ENCODE results near the gene RAB24.

The RAB24 gene

DNA sequence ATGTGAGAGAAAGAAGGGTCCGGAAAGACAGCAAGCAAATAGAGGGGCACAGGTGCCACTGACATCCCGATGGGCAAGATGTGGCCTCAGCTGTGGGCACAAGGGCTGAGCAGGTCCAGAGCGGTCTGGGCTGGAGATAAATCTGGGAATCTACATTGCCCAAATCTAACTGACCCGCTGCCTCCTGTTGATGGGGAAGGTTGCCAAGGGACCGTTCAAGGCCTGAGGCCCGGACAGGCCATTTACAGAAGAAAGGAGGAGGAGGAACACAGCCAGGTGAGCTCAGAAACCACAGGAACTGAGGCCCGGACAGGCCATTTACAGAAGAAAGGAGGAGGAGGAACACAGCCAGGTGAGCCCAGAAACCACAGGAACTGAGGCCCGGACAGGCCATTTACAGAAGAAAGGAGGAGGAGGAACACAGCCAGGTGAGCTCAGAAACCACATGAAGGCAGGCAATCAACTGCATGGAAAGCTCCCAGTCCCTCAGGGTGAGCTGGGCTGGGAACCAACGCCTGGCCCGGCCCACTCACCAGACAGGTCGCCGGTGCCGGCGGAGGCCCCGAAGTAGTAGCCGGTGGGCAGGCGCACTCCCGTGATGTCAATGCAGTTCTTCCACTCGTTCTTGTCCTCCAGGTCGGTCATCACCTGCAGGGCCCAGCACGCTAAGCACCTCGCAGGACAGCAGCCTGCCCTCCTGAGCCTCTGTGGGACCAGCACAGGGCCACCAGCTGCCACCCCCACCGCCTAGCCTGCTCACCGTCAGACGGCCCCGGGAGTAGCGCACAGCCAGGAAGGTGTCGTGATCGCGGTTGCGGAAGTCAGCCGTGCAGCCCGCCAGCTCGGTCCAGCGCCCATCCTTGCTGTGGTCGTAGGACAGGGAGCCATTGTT lies 33.3 kb upstream of the RAB24 start:
- no peak for DNase-seq (ENCODE audit: low read depth)
- H3K4me3 ChIP-seq (ENCODE audit: low read length) = no peak overlapping the region
- TF ChIP-seq, protein P1, sequence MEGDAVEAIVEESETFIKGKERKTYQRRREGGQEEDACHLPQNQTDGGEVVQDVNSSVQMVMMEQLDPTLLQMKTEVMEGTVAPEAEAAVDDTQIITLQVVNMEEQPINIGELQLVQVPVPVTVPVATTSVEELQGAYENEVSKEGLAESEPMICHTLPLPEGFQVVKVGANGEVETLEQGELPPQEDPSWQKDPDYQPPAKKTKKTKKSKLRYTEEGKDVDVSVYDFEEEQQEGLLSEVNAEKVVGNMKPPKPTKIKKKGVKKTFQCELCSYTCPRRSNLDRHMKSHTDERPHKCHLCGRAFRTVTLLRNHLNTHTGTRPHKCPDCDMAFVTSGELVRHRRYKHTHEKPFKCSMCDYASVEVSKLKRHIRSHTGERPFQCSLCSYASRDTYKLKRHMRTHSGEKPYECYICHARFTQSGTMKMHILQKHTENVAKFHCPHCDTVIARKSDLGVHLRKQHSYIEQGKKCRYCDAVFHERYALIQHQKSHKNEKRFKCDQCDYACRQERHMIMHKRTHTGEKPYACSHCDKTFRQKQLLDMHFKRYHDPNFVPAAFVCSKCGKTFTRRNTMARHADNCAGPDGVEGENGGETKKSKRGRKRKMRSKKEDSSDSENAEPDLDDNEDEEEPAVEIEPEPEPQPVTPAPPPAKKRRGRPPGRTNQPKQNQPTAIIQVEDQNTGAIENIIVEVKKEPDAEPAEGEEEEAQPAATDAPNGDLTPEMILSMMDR (conservative IDR thresholded peaks at IDR 0.05; ENCODE audit: low read depth, low read length) = no peak

DNA sequence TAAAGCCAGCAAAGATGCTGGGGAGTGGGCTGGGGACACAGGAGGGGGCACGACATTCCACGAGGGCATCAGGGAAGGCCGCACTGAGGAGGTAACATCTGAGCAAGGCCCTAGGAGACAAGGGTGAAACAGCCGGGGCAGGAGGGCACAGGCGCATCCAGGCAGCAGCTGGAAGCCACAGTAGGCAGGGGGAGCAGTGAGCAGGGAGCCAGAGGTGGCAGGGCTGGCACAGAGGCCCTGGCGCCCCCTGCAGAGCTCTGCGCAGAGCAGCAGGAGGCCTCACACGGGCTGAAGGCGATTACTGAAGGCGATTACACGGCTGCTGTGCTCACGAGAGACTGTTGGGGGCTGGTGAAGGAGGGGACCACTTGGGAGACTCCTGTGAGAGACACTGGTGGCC lies 32.6 kb upstream of the RAB24 start:
- DNase-seq (ENCODE audit: low read depth) = no peak
- no peak overlapping the region for H3K4me3 ChIP-seq (ENCODE audit: low read length)
- TF ChIP-seq, protein P1 (conservative IDR thresholded peaks at IDR 0.05; ENCODE audit: low read depth, low read length) = peak; percentile 66

DNA sequence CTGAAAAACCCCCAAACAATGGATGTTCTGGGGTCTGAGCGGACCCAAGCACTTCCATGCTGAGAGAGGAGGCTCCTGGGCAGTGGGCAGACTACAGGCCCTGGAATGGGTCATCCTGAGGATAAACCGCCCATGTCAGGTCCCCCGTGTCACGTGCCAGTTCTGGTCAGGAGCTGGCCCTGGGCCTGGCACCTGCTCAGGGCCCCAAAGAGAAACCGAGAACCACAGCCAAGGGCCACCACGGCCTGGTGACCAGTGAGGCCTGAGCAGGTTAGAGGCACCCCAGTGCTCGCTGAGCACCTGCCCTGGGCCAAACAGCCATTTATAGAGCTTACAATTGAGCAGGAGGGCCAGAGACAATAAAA lies 32.2 kb upstream of the RAB24 start:
- H3K4me3 ChIP-seq (ENCODE audit: low read length) = no peak overlapping the region
- TF ChIP-seq, protein P1 (conservative IDR thresholded peaks at IDR 0.05; ENCODE audit: low read depth, low read length) = no peak
- DNase-seq (ENCODE audit: low read depth) = no peak

DNA sequence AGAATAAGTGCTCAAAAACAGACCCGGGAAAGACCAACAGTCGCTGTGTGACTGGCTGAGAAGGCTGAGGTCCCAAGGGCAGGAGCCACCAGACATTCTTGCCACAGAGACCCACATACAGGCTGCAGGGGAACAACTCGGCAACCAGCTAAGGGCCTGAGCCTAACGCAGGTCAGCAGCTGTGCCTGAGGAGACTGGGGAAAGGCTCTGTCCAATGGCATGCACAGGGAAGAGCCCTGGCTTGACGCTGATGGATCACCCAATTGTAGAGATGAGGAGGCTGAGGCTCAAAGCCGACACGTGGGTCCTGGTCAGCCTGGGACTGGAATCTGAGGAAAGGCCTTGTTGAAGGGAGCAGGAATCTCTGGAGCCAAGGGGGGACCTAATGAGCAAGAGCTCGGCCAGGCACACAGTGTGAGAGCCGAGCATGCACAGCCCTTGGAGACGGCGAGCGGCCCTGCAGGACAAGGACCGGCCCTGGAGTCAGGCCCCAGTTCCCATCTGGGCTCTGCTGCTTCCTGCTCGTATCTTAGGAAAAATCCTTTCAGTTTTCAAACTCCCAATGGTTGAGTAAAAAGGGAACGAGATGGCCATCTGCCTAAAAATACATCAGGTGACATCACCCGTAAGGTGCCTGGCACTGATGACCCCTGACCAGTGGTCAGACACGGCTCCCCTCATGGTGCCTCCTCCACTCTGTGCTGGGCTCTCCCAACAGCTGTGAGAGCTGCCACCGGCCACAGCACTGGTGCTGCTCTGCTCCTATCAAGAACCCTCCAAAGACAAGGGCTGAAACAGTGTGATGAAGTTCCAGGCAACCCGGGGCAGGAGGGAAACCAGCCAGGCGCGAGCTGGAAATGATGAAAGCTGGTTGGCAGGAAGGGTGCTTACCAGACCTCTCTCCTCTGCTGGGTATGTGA lies 31.5 kb upstream of the RAB24 start:
- no peak overlapping the region for H3K4me3 ChIP-seq (ENCODE audit: low read length)
- no peak for DNase-seq (ENCODE audit: low read depth)
- TF ChIP-seq, protein P1 (conservative IDR thresholded peaks at IDR 0.05; ENCODE audit: low read depth, low read length) = no peak

DNA sequence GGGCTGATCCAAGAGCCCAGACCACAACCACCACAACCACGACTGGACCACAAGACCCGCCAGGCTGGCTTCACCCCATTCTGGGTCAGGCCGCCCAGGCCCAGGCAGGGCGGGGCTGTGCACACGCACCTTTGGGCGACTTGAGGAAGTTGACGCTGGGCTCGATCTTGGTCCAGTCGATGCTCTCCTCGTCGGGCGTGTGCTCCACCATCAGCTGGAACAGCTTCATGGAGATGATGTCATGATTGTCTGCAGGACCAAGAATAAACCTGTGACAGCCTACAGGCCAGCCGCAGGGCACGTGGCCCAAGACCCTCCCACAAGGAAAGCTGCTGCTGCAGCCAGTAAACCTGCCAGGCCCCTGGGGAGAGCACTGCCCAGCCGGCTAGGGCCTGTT lies 30.6 kb upstream of the RAB24 start:
- DNase-seq (ENCODE audit: low read depth) = no peak
- H3K4me3 ChIP-seq (ENCODE audit: low read length) = no peak overlapping the region
- TF ChIP-seq, protein P1 (conservative IDR thresholded peaks at IDR 0.05; ENCODE audit: low read depth, low read length) = no peak

DNA sequence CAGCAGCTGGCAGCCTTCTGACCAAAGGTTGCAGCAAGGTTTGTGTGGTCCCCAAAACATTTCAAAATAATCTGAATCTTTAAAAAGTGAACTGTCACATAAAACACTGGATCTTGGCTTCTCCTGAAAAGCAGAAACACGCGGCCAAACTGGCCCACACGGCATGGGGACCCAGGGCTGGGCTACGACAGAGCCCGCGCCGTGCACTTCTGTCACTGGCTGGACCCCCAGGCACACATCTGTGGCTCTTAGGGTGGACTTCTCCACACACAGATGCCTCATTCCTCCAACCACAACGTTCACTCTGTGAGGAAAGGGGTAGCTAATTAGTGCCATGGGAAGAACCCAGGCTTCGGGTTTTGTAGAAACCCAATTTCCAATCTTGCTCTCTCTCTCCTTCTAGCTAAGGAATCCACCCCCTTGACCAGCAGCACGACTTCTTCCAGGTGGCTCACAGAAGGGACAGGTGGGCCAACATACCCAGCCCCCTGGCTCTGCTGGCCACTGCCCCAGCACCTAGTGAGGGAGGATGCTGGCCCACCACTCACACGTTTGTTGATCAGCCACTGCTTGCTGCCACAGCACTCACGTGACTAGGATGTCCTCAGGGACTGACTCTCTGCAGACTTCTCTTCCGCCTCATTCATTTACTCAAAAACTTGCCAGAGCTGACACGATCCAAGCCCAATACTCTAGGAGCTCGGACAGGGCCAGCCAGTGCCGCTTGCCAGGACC lies 30.1 kb upstream of the RAB24 start:
- no peak overlapping the region for H3K4me3 ChIP-seq (ENCODE audit: low read length)
- no peak for DNase-seq (ENCODE audit: low read depth)
- TF ChIP-seq, protein P1 (conservative IDR thresholded peaks at IDR 0.05; ENCODE audit: low read depth, low read length) = no peak
